HG03060 (cell line): ENCODE data around the gene CPZ.
"Not testable (repeated sequence)": the region's sequence is repeated elsewhere in the genome, so short reads cannot be mapped to it uniquely, and the experiment has no call there.

Source experiments
- ATAC-seq: cut with Tn5 transposase; IDR thresholded peaks from one replicate; pipeline ENCODE4 v1.9.1; 2021; ENCODE audit warnings: low read depth, moderate number of reproducible peaks; ENCODE audit not compliant: unreplicated experiment

CPZ gene

DNA sequence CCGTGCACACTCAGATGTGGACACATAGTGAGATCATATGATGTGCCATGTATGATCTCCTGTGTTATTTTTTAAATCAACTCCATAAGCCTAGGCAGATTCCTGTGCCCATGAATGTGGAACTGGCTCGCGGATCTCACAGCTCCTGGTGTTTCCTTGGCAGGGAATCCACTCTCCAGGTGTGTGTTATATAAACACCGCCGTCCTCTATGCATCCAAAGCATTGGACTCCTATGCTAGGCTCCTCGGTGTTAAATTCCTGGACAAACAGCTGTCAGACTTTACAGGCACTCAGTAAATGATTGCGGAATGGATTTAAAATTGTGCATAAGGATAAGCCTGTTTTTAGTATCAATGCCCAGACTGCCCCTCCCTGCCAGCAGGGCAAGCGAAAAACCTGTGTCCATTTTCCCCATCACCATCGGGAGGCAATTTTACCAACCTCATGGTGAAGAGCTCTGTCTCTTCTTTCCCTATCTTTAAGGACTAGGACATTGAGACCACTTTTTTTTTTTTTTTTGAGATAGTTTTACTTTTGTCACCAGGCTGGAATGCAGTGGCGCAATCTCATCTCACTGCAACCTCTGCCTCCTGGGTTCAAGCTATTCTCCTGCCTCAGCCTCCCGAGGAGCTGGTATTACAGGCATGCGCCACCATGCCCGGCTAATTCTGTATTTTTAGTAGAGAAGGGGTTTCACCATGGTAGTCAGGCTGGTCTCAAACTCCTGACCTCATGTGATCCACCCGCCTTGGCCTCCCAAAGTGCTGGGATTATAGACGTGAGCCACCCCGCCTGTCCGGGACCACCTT is 36.0 kb upstream of the CPZ start:
- ATAC-seq: no peak

DNA sequence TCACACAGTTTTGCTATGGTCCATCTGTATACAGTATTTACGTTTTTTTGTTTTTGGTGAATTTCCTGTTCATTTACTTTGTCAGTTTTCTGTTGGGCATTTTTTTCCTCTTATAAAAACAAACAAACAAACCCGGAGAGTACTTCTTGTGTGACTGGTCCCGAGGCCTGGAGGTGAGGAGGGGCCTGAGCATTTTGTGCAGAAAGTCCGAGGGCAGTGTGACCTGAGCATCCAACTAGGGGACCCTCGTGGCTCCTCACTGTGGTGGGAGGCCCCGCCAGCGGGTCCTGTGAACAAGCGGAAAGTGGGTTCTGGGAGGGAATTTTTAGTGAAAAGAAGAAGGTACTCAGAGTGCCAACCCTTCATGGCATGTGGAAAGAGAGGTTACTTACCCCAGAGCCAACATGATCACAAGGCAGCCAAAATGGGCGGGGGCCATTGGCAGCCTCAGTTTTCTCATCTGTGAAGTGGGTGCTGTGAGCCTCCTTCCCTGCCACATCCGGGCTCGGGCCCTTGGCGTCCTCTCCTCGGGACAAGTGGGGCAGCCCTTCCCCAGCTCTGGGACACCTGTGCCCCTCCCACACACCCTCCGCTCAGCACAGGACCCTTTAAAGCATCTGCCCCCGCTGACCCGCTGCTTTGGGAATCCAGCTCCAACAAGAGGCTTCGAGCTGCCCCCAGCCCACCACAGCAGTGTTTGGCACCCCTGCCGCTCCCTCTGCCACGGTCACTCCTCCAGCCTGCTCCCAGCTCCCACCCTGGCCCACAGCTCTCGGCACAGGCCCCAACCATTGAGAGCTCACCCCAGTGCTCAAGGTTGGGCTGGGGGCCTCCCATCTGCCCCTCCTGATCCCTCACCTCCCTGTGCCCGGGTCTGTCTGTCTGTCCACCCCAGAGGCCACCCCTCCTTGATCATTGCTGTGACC is 35.2 kb upstream of the CPZ start:
- ATAC-seq: no peak

DNA sequence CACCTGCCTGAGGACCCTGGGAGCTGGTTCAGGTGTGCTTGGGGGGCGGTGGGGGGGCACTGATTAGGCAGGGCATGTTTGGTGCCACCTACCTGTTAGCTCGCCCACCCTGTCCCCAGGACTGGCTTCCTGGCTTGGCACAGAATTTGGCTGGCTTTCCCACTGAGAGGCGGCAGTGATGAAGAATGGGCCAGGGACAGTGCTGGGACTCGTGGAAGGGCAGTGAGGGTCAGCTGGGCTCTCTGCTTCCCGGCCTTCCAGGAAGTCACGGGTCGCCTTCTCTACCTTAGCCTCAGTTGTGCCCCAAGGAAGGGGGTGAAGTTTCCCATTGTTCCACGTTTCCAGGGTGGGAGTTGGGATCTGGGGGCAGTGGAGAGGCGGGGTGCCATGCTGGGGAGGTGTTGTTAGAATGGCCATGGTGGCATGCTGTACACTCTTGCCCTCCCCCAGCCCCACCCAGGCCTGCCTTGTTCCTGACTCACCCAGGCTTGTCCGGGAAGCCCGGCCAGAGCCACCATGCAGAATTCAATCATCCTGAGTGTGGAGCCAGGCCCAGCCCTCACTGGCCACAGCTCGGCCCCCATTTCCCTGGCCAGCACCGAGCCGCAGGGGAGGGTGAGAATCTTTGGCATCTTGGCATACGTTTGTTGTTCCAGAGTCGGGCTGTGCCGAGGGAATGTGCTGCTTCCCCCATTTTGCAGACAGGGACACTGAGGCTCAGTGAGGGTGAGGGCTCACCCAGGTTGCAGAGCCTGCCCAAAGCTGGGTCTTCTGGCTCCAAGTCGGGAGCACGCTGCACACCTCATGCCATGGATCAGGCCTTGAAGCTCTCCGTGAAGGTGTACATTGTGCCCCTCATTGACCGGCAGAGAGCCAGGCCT is 34.2 kb upstream of the CPZ start:
- ATAC-seq: no peak

DNA sequence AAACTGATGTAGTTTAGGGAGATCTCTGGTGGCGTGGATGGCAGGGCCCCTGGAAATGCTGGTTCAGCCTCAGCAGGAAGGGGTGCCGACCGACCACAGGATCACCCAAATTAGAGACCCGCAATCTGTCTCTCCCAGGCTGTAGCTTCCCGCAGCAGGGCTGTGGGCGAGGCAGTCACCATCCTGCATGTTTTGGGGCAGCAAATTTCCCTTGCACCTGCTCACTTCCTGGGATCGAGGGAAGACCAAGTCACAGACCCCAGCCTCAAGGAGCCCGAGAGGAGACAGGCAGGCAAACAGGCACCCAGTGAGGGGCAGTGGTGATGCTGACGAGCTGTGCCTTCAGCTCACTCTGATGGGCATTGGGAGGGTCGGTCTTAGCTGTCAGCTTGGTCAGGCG is 33.6 kb upstream of the CPZ start:
- no peak for ATAC-seq

DNA sequence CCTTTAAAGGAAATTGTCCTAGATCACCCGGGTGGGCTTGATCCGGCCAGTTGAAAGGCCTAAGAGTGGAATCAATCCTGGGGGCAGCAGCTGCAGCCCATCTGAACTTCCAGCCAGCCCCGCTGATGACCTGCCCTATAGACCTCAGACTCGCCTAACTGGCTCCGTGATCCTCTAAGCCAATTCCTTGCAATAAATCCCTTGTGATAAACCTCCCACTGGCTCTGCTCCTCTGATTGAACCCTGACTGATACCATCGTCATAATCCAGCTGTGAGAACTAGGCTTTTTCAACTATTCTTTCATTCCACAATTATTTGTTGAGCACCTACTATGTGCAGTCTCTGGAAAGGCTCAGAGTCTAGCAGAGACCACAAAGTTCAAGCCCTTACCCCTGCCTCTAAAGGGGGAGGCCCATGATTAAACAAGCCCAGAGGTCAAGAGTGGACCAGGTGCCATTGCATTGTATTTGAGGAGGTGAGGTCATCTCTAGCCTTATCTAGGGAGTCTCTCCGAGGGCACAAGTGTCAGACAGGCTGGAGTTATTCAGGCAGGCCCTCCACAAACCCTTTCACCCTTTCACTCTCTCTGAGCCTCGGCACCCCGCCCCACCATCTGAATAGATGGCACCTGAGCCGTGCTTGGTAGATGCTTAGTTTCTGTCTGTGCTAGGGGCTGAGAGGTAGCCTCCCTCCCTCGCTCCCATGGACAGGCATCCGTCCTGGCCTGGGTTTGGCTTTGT is 32.9 kb upstream of the CPZ start:
- no peak for ATAC-seq

DNA sequence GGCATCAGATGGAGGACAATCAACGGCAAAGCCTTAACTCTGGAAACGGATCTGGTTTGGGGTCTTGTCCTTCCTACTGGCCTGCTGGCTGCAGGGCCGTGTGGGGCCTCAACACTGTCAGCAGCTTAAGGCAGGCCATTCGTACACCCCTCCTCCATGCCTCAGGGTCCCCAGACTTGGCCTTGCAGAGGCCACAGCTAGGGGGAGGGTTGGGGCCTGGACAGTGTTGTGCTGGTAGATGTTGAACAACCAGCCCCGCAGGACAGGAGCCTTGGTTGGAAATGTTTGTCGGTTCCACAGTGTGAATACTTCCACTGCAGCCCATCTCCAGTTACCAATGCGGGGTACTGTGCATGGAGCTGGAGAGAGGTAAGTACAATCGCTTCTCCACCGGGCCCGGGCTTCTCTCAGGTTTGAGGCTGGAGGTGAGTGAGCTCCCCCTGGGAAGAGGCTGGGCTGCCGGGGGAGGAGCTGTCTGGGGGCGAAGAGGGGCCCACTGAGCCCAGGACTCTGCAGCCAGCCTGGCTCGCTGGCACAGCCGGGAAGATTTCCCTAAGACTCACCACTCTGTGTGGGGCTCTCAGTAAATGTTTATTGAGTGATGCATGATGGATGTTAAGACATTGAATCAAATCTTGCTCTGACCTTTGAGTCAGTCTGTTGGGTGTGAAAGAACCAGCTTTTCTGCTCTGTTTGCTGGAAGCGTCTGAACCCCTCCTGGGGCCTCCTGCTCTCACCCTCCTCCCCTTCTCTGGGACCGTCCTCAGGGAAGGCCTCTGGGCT is 32.1 kb upstream of the CPZ start:
- no peak for ATAC-seq

DNA sequence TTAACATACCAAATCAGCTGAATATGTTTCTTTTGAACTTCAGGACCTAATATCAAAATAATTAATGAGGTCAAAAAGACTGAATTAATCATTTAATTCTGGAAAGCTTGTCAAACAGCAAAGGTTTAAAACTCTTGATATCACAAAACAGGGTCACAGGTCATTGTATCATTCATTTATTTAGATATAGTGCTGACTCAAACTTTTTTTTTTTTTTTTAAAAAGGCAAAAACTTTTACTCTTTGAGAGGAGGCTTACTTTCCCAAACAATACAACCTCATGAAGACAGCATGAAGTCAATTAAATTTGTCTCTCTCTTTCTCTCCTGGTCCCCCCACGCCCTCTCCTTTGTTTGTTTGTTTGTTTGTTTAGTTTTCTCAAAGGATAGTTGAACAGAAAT is 28.0 kb upstream of the CPZ start:
- ATAC-seq: no peak

DNA sequence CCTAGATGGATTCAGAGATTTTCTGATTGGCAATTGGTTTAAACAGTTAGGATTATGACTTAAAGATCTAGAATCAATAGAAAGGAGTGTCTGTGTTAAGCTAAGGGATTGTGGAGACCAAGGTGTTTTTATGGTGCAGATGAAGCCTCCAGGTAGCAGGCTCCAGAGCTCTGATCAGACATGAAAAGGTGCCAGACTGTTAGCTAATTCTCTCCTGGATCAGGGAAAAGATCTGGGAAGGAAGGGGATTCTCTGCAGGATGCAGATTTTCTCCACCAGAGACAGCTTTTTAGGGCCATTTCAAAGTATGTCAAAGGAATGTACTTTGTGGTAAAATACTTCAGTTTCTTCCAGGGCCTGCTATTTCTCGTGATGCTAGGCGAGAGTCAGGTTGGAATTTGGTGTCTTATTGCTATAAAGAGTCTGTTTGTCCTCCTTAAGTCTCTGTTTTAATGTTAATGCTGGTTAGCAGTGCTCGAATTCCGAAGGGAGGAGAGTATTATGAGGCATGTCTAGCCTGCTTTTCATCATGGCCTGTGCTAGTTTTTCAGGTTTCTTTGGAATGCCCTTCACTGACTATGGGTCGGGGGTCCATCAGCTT is 24.4 kb upstream of the CPZ start:
- ATAC-seq: no peak

DNA sequence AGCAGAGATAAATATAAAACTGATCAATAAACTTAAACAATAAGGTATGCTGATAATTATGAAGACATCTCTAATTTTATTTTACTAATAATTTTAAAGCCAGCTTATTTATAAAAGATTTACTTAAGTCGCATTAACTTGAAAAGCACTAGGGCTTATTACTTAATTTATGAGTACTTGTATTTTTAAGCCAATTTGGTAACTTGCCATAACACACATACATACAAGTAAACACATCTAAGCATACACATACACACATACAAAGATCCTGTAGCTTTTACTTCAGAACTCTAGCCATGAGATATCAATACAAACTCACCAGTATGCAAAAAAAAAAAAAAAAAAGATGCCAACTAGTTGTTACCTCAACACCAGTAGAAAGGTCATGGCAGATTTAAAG is 22.4 kb upstream of the CPZ start:
- ATAC-seq: no peak

DNA sequence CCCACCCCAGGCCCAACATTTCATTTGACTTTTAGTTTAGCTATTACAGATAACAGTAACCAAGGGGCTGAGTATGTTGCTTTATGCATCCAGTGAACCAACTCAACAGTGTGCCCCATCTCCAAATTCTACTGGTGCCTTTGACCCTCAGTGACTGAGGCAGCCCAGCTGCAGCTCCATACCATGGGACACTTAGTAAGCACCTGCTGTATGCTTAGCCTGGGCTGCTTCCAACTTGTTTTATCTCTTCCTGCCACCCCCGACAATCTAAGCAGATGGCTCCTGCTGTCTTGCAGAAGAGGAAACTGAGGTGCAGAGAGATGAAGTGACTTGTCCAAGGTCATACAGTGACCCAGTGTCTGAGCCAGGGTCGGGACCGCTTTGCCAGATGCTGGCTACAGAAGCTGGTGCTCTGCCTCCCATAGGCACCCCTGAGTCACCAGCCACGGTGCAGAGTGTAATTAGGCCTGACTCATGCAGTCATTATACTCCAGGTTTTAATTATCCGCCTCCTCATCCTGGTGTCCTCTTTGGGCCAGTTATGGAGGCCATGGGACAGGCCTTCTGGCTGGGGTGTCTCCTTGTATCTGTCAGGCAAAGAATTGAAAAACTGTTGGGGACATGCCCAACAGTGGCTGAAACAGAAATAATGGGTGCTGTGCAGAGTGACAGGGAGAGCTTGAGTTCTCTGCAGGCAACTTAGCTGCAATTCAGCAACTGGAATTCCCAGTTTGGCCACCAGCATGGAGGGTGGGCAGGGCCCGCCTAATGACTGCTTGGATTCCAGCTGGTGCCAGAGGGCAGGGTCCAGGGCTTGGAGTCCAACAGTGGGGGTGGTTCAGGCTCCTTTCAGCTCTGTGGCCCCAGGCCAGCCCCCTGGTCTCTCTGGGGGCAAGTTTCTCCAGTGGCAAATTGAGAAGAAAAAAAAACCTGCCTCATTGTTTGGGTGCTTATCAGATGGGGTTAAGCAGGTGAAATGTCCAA is 20.6 kb upstream of the CPZ start:
- ATAC-seq: no peak

DNA sequence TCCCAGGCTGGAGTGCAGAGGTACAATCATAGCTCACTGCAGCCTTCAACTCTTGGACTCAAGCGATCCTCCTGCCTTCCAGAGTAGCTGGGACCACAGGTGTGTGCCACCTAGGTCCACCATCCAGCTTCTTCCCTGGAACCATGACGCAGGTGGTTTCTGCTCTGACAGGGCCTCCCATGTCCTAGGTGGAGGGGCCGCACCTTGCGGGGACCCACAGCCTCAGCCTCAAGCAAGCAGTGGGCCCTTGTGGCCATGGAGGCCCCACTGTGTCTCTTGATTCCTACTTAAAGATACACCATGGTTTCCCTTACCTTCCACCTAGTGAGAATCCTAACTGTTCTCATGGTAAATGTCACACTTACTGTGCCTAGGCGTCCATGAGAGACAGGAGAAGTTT is 19.3 kb upstream of the CPZ start:
- ATAC-seq: no peak

DNA sequence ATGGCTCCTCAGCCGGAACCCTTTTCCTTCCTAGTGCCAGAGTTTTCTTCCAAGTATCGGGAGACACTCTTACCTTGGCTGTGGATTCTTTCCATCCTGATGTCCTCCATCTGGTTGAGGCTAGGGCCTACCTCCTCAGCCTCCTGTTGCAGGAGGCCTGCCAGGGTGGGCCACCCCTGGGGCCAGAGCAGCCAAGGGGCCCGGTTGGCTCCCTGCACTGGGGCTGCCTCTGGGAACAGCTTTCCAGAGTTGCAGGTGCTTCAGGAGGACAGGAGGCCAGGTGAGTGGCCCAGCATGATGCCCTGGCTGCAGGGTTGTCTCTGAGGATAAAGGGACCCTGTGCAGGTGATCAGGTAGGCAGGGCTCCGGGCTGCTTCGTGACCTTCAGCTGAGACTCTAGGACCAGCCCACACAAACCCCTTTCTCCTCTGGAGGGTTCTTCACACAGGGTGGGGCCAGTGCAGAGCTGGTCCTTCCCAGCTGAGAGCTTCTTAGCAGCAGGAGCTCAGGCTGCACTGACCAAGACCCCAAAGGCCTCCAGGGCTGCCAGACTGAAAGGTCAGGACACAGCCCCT is 17.7 kb upstream of the CPZ start:
- ATAC-seq: no peak

DNA sequence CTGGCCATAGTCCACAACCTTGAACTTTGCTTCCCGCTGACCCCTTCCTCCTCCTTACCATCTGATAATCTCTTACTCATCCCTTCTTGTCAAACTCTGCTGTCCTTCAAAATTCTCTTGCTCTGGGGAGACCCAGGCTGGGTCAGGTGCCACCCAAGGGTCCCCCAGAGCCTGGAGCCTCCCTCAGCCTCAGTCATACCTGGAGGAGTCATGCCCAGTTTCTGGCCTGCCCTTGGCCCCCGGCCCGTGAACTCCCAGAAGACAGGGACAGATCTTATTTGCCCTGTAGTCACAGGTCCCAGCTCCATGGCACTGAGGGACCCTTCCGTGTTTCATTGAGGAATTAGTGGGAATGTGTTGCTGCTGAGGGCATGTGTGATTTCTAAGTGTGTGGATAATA is 17.1 kb upstream of the CPZ start:
- ATAC-seq: no peak

DNA sequence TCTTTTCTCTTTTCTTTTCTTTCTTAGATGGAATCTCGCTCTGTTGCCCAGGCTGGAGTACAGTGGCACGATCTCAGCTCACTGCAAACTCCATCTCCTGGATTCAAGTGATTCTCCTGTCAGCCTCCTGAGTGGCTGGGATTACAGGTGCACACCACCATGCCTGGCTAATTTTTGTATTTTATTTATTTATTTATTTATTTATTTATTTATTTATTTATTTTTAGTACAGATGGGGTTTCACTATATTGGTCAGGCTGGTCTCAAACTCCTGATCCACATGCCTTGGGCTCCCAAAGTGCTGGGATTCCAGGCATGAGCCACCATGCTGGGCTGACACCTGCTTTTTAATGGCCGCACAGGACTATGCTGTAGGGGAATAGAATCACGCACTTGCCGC is 16.0 kb upstream of the CPZ start:
- ATAC-seq: not testable (repeated sequence)

DNA sequence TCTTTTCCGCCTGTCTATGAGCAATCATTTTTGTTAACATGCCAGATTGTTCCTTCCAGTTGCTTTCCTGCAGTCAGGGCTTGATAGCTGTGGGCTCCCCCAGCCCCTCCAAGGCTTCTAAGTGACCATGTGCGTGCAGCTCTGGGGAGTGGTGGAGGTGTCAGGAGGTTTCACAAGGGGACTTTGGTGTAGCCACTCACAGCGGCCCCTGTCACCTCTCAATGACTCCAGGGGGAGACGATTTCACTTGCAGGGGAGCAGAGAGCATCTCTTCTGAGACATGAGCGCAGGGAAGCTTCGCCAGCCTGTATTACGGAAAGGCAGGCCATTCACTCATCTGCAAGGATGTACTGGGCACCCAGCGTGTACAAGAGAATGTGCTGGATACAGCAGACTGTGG is 15.5 kb upstream of the CPZ start:
- ATAC-seq: no peak

DNA sequence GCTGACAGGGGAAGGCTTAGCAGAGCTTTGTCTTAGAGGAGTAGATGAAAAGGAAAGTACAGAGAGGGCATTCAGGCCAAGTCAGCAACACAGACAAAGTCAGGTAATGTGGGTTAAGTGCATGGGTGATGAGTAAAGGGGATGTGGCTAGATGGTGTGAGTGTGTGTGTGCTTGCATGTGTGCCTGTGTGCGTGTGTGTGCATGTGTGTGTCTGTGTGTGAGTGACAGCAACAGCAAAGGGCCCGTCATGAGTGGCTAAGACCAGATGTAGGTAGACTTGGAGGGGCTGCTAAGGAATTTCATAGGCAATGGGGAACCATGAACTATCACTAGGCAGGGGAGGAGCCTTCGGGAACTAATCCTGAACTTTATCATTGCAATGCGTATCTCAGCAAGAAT is 14.6 kb upstream of the CPZ start:
- ATAC-seq: no peak

DNA sequence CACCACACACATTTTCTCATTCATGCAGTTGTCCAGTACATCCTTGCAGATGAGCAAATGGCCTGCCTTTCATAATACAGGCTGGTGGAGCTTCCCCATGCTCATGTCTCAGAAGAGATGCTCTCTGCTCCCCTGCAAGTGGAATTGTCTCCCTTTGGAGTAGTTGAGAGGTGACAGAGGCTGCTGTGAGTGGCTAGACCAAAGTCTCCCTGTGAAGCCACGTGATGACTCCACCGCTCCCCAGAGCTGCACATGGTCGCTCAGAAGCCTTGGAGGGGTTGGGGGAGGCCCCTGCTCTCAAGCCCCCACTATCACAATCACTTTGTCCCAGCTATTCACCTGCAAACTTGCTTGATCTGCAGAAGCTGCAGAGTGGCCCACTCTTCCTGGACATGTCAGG is 13.8 kb upstream of the CPZ start:
- ATAC-seq: no peak
